Neural progenitor cell (in vitro differentiated cells): ENCODE measurements around the gene AK2.

Source experiments
- CTCF ChIP-seq: fragments of 200-600 bp; sonication (generic); IDR thresholded peaks from 2 replicates; pipeline ENCODE4 v1.5.1; 2017; ENCODE audit warnings: antibody characterized with exemption, mild to moderate bottlenecking
- EZH2 ChIP-seq: fragments of 200-600 bp; sonication (generic); IDR thresholded peaks from 2 replicates; pipeline ENCODE4 v1.6.1; 2017; ENCODE audit warnings: antibody characterized with exemption, mild to moderate bottlenecking, moderate library complexity
- EZH2phosphoT487 ChIP-seq: fragments of 200-600 bp; sonication (generic); IDR thresholded peaks from 2 replicates; pipeline ENCODE4 v1.6.1; 2017; ENCODE audit warnings: antibody characterized with exemption

GRCh38 chr1:33007190-33008050, 29.3 kb downstream of the AK2 start:
- TF ChIP-seq CTCF, result peak; percentile 31
- TF ChIP-seq EZH2, result no peak
- no peak for TF ChIP-seq EZH2phosphoT487
